Upper lobe of right lung (tissue), 1 donor: Measurements from ENCODE around the gene RSRC1. TPM values are rescaled to one million over a fixed set of nuclear protein-coding genes. Genes with fewer than 3 reads are reported as not detected.
"Not testable (repeated sequence)": the region's sequence is repeated elsewhere in the genome, so short reads cannot be mapped to it uniquely, and the experiment has no call there.

ENCODE experiments used
- ATAC-seq: fragments of 200-7000 bp; cut with Tn5 transposase; one replicate; pipeline ENCODE4 v1.9.1; 2020; ENCODE audit warnings: mild to moderate bottlenecking, moderate library complexity
- DNase-seq: peaks from one replicate; pipeline ENCODE4 v3.0.0-alpha.2; 2020
- H3K27ac ChIP-seq: fragments of 200-600 bp; one replicate; pipeline ENCODE4 v1.8.0; 2022
- H3K27me3 ChIP-seq: fragments of 200-600 bp; one replicate; pipeline ENCODE4 v1.8.0; 2022; ENCODE audit warnings: mild to moderate bottlenecking
- H3K36me3 ChIP-seq: fragments of 200-600 bp; one replicate; pipeline ENCODE4 v1.8.0; 2022
- H3K4me1 ChIP-seq: fragments of 200-600 bp; one replicate; pipeline ENCODE4 v1.8.0; 2022
- H3K4me3 ChIP-seq: fragments of 200-600 bp; one replicate; pipeline ENCODE4 v1.8.0; 2022; ENCODE audit warnings: mild to moderate bottlenecking
- H3K9me3 ChIP-seq: fragments of 200-600 bp; one replicate; pipeline ENCODE4 v1.8.0; 2022
- CTCF ChIP-seq: fragments of 200-600 bp; IDR thresholded peaks from one replicate; pipeline ENCODE4 v1.8.0; 2022; ENCODE audit warnings: antibody characterized with exemption
- intact Hi-C: fragments of 100-400 bp; cut with DNase I; formaldehyde crosslinking; loops from one replicate; pipeline ENCODE4 v1.11.0; 2022
- total RNA-seq: library from RNA; stranded (reverse); fragmentation: NEBNext Ultra II Directional; extraction: Animal tissue kit (Norgen Biotek cat#: 25700); gene quantifications from one replicate; pipeline ENCODE4 v1.2.1, GENCODE V29; 2021
- donor health status: DM: no; HTN: yes; CAD: no; lungs with severe emphysema.

Gene RSRC1
- total RNA-seq, 1 donor from 2014 or later: 28.1 TPM

DNA sequence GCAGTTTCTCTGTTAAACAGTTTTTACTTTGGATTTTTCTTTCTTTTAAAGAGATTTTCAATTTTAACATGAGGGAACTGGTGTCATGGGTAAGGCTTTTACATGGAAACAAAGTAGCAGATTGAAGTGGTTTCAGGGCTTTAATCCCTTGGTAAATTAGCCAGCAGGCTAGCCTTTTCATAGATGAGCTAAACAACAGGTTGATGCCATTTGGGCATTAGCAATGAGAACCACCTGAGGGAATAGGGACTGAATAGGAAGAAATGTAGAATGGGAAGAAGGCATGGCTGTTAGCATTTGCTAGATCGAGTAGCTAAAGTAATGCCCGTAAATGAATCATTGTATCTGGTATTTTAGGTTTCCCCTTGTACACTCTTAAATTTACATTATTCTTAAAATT is 295.6 kb downstream of the RSRC1 start:
- H3K36me3 ChIP-seq: no peaks in the 10 kb centered on the region
- TF ChIP-seq CTCF: no peak
- intact Hi-C loops: no loop called here
- no peak for DNase-seq
- no peaks in the 10 kb centered on the region for H3K4me1 ChIP-seq
- H3K27me3 ChIP-seq: no peaks in the 10 kb centered on the region
- no peak overlapping the region for H3K27ac ChIP-seq
- ATAC-seq: no peak
- no peaks in the 10 kb centered on the region for H3K9me3 ChIP-seq
- H3K4me3 ChIP-seq: no peak overlapping the region

GRCh38 chr3:158407844-158408517 is 298.1 kb downstream of the RSRC1 start:
- Histone ChIP-seq H3K27ac (no peak overlapping the region), H3K27me3 (no peaks in the 10 kb centered on the region), H3K9me3 (no peaks in the 10 kb centered on the region), H3K4me3 (no peak overlapping the region), H3K4me1 (no peaks in the 10 kb centered on the region), H3K36me3 (no peaks in the 10 kb centered on the region)
- DNase-seq (no peak), ATAC-seq (no peak)
- no peak for TF ChIP-seq CTCF
- intact Hi-C loops: no loop called here

DNA sequence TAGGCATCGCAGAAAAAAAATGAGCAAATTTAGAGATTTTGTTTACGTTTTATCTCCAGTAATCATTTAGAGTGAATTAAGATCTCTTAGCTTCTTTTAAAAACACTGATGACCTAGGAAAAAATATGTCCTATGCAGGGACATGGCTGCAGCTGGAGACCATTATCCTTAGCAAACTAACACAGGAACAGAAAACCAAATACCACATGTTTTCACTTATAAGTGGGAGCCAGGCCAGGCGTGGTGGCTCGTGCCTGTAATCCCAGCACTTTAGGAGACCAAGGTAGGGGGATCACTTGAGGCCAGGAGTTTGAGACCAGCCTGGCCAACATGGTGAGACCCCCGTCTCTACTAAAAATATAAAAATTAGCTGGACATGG is 298.6 kb downstream of the RSRC1 start:
- H3K27me3 ChIP-seq, H3K27ac ChIP-seq, intact Hi-C loops, DNase-seq, H3K36me3 ChIP-seq, ATAC-seq, H3K9me3 ChIP-seq, H3K4me3 ChIP-seq, H3K4me1 ChIP-seq: not testable (repeated sequence)

GRCh38 chr3:158418035-158418434 is 308.1 kb downstream of the RSRC1 start:
- intact Hi-C loops: no loop called here
- H3K27ac ChIP-seq: no peak overlapping the region
- H3K9me3 ChIP-seq: no peaks in the 10 kb centered on the region
- no peak for ATAC-seq
- H3K36me3 ChIP-seq: no peaks in the 10 kb centered on the region
- no peak overlapping the region for H3K4me3 ChIP-seq
- DNase-seq: no peak
- no peaks in the 10 kb centered on the region for H3K4me1 ChIP-seq
- H3K27me3 ChIP-seq: no peaks in the 10 kb centered on the region
- TF ChIP-seq CTCF: no peak

DNA sequence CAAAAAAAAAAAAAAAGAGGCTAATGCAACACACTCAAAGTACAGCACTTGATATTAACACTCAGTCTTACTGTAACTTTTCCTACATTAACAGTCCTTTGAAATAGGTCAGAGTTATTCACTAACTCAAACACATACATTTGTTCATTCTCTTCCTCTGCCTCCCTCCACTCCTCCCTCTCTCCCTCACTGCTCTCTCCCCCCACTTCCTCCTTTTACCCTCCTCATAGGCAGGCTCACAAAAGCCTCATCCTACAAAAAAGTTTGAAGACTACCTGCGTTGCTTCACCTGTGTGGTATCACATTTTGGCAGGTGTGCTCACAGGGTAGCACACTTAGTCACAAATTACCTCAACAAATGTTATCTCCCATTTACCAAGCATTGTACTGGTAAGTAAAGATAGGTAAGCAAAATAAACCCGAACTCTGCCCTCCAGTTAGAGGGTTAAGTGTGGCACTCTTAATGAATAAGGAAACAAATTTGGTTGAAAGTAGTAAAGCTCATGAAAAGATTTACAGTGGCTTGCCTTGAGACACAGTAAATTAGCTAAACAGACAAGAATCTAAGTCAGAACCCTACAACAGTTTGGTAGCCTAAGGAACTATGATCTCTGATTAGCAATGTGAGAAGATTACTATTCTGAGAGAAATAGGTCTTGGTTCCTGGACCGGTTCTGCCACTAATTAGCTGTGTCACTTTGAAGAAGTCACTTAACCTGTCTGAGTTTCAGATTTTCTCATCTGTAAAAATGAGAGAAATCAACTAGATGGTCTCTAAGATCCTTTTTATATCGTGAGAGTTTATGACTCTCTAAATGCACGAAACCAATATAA is 310.1 kb downstream of the RSRC1 start:
- H3K27me3 ChIP-seq: no peaks in the 10 kb centered on the region
- H3K27ac ChIP-seq: no peak overlapping the region
- TF ChIP-seq CTCF: no peak
- intact Hi-C loops: no loop called here
- H3K9me3 ChIP-seq: no peaks in the 10 kb centered on the region
- DNase-seq (no peak), ATAC-seq (no peak)
- no peaks in the 10 kb centered on the region for H3K36me3 ChIP-seq
- no peaks in the 10 kb centered on the region for H3K4me1 ChIP-seq
- no peak overlapping the region for H3K4me3 ChIP-seq

DNA sequence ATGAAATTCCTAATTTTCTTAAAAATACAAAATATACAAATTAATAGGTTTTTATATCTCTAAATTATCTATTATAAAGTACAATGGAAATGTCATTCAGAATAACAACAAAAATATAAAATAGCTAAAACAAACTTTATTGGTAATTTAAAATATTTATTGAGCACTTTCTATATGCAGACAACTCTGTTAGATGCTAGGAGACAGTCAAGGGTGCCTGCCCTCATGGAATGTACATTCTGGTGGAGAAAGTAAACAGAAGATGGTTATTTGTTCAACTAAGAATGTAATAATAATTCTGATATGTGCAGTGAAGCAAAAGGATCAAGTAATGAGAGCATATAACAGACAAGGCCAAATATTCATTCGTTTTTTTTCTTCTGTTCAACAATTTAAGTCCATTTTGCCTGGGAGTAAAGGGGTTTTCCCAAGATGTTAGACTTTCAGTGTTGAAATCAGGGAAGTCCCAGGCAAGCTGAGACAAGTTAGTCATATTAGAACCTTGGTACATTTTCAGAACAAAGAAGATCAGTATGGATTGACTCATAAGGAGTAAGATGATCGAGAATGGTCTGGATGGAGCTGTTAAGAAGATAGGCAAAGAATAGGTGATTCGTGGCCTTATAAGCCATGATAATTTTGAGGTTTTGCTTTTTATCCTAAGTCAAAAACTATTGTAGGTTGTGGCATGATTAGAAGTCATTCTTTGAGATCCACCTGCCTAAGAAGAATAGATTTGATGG is 310.9 kb downstream of the RSRC1 start:
- ATAC-seq: no peak
- H3K27me3 ChIP-seq: no peaks in the 10 kb centered on the region
- no peaks in the 10 kb centered on the region for H3K36me3 ChIP-seq
- TF ChIP-seq CTCF: no peak
- no peak for DNase-seq
- H3K4me3 ChIP-seq: no peak overlapping the region
- H3K9me3 ChIP-seq: no peaks in the 10 kb centered on the region
- no peak overlapping the region for H3K27ac ChIP-seq
- intact Hi-C loops: no loop called here
- no peaks in the 10 kb centered on the region for H3K4me1 ChIP-seq
